AG08396 (cell line): Measurements from ENCODE around the gene KANSL1.

ENCODE experiments used
- DNase-seq: peaks from one replicate; pipeline ENCODE4 v3.0.0; 2012; ENCODE audit warnings: low spot score, mixed read lengths

KANSL1 gene

GRCh38 chr17:46080118-46081017 is 112.9 kb downstream of the KANSL1 start:
- no peak for DNase-seq

DNA sequence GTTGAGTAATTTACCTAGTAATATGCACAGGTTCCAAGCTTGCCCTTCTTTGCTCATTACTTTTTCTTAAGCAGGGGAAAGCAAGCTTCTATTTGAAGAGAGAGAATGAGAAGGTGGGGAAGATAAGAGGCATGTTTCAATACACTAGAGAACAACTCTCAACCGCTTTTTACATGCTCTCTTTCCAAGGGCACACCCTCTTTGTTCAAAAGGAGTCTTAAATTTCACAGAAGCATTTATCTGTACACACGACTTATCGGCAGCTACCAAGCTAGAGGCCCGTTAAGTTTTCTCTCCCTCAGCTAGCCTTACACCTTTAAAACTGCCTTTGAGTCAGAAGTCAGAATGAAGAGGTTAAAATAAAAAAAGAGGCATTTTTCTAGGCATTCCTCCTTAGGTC is 114.6 kb downstream of the KANSL1 start:
- no peak for DNase-seq

DNA sequence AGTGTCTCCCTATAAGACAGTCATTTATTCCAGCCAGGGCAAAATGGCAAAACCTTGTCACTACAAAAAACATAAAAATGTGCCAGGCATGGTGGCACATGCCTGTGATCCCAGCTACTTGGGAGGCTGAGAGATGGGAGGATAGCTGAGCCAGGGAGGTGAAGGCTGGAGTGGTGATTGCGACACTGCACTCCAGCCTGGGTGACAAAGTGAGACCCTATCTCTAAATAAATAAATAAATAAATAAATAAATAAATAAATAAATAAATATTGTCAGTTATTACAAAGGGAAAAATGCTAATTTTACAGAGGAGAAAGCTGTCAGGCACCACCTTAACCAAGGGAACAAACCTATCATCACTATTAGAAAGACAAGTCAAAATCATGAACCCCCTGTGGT is 118.7 kb downstream of the KANSL1 start:
- DNase-seq, result no peak

- peak; percentile 69 for DNase-seq
Measured at GRCh38 chr17:46072998-46073397, 120.2 kb downstream of the KANSL1 start.

DNA sequence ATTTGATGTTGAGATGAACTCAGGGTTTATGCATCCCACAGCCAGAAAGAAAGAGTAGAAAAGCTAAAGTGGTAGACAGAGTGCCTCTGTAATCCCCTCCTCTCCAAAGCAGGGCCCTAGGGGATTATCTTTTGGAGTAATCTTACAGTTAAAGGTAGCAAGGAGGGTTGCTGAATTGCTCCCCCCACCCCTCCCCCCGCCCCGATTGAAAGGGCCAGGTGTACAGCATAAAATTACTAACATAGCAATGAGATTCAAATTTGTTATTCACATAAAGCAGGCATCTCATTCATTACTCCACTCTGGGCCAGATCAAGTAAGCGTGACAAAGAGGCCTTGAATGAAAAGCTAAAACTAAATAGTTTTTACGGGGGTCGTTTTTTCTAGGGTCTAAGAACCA is 121.4 kb downstream of the KANSL1 start:
- no peak for DNase-seq

DNA sequence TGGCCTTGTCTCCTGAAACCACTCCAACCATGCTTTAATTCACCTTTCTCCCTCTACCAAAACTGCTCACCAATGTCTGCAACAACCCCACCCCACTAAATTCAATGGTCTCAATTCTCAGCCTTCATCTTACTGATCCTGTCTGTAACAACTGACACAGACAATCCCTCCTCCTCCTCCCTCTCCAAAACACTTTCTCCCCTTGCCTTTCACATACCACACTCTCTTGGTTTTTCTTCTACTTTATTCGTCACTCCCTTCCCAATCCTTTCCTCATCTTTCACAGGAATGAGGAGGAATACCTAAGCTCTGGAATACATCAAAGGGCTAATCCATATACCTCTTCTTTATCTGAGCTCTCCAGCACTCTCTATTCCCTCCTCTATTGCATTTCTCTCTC is 128.8 kb downstream of the KANSL1 start:
- DNase-seq, result no peak

GRCh38 chr17:46063241-46063640 is 130.0 kb downstream of the KANSL1 start:
- DNase-seq, result peak; percentile 62

GRCh38 chr17:46061435-46061834 is 131.8 kb downstream of the KANSL1 start:
- DNase-seq, result no peak

DNA sequence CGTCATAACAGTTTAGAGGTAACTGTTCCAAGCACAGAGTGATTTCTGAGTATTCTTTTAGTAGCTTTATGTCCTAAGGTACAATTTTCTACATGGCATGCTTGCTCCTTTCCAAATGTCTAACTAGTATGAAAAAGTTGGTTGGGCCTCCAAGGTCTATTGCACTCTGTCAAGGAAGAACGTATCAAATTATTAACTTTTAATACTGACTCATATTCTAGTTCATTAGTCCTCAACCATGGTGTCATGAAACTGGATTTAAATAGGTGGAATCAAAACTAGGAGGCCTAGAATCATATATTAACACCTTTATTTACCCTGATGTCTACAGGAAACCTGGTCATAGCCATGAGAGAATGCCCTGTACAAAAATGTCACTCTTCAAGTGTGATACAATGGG is 132.8 kb downstream of the KANSL1 start:
- DNase-seq, result no peak

DNA sequence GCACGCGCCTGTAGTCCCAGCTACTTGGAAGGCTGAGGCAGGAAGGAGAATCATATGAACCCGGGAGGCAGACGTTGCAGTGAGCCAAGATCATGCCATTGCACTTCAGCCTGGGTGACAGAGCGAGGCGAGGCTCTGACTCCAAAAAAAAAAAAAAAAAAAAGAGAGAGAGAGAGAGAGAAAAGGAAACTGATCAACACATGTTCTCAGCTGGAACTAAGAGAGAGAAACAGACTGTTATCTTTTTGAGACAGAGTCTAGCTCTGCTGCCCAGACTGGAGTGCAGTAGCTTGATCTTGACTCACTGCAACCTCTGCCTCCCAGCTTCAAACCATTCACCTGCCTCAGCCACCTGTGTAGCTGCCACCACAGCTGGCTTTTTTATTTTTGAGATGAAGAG is 133.7 kb downstream of the KANSL1 start:
- DNase-seq, result no peak

- DNase-seq, result no peak
Measured at GRCh38 chr17:46057366-46057765, 135.9 kb downstream of the KANSL1 start.

DNA sequence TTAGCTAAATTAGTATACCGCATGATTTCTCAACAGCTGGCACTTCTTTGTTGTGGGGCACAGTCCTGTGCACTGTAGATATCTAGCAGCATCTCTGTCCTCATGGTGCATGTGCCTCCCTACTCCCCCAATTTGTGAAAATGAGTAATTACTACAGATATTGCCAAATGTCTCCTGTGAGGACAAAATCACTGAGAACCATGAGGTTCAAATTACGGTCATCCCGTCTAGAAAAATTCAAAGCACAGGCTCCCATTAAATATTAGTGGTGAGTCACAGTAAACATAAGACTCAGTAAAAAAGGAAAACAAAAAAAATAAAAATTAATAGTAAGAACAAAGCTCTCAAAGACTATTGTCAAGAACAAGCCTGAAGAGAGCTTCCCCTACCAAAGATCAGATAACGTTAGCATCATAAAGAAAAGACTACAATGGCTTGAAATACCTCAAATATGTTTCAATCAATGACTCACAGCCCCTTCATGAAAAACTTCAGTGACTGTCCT is 136.4 kb downstream of the KANSL1 start:
- peak; percentile 18 for DNase-seq

- DNase-seq, result no peak
Measured at GRCh38 chr17:46053911-46054534, 139.2 kb downstream of the KANSL1 start.

DNA sequence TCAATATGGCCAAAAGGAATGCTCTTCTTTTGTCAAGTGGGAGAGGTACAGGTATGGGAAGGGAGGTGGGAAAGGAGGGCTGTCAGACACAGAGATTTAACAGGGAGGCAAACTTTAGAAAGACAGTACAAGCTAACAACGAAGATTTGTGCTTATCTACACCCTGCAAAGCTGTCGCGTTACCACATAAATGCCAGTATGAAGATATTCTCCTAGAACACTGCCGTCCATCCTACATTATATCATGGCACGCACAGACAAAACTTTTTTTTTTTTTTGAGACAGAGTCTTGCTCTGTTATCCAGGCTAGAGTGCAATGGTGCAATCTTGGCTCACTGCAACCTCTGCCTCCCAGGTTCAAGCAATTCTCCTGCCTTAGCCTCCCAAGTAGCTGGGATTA is 143.6 kb downstream of the KANSL1 start:
- no peak for DNase-seq

DNA sequence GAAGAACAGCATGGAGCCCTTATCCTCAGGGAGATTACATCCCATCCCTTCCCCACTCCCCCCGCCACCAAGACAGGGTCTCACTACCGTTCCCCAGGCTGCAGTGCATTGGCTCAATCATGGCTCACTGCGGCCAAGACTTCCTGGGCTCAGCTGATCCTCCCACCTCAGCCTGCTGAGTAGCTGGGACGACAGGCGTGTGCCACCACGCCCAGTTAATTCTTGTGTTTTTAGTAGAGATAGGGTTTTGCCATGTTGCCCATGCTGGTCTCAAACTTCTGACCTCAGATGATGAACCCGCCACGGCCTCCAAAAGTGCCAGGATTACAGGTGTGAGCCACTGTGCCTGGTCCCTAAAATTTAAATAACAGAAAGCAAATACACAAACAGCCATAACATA is 145.4 kb downstream of the KANSL1 start:
- no peak for DNase-seq

GRCh38 chr17:46047398-46047797 is 145.8 kb downstream of the KANSL1 start:
- DNase-seq, result no peak

- DNase-seq, result no peak
Measured at GRCh38 chr17:46046957-46047356, 146.3 kb downstream of the KANSL1 start.

DNA sequence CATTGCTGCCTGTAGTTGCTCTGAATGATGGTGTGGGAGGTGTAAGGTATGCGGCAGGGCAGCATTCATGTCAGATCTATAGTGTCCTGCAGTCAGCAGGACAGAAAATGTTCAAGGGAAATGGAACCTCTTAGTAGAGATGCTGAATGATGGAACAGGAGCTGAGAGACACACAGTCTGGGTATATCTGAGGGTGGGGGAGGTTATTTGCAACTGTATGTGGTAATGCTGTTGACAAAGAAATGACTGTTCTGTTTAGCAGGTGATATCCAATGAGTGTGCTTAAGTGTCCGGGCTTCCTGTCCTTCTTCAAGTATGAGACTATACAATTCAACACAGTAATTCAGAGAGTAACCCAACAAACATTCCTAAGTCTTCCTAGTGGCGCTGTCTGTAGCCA is 147.6 kb downstream of the KANSL1 start:
- DNase-seq, result no peak

GRCh38 chr17:46044989-46045388 is 148.2 kb downstream of the KANSL1 start:
- DNase-seq, result no peak

GRCh38 chr17:46044286-46044928 is 148.8 kb downstream of the KANSL1 start:
- peak; percentile 77 for DNase-seq

- no peak for DNase-seq
Measured at GRCh38 chr17:46043606-46044005, 149.6 kb downstream of the KANSL1 start.

GRCh38 chr17:46042925-46043324 is 150.3 kb downstream of the KANSL1 start:
- DNase-seq, result no peak

GRCh38 chr17:46042246-46042645 is 151.0 kb downstream of the KANSL1 start:
- DNase-seq, result no peak
